Measurements from ENCODE around the gene LYSMD1. TPM values are rescaled to one million over a fixed set of nuclear protein-coding genes. Genes with fewer than 3 reads are reported as not detected.

The LYSMD1 gene
- total RNA-seq, 1 donor from 2014 or later = 21.9 TPM

GRCh38 chr1:151135433-151136385, 30.0 kb downstream of the LYSMD1 start:
- H3K4me3 Mint-ChIP-seq (ENCODE audit: unreplicated experiment) = no peak overlapping the region
- no peak overlapping the region for H3K27ac Mint-ChIP-seq (ENCODE audit: unreplicated experiment)
- TF ChIP-seq CTCF (IDR thresholded peaks at IDR 0.05; ENCODE audit: partially characterized antibody, unreplicated experiment) = no peak
- H3K27me3 Mint-ChIP-seq (ENCODE audit: unreplicated experiment) = peaks cover 24% of the 10 kb centered on the region
- no peak for DNase-seq
- peaks cover 9% of the 10 kb centered on the region for H3K9me3 Mint-ChIP-seq (ENCODE audit: unreplicated experiment)
- H3K36me3 Mint-ChIP-seq (ENCODE audit: unreplicated experiment) = peaks cover 13% of the 10 kb centered on the region
- peaks cover 6% of the 10 kb centered on the region for H3K4me1 Mint-ChIP-seq (ENCODE audit: low read depth, unreplicated experiment)

- H3K9me3 Mint-ChIP-seq (ENCODE audit: unreplicated experiment) = peaks cover 9% of the 10 kb centered on the region
- H3K4me1 Mint-ChIP-seq (ENCODE audit: low read depth, unreplicated experiment) = peaks cover 9% of the 10 kb centered on the region
- H3K36me3 Mint-ChIP-seq (ENCODE audit: unreplicated experiment) = peaks cover 13% of the 10 kb centered on the region
- no peak overlapping the region for H3K4me3 Mint-ChIP-seq (ENCODE audit: unreplicated experiment)
- H3K27me3 Mint-ChIP-seq (ENCODE audit: unreplicated experiment) = peaks cover 24% of the 10 kb centered on the region
- H3K27ac Mint-ChIP-seq (ENCODE audit: unreplicated experiment) = no peak overlapping the region
- TF ChIP-seq CTCF (IDR thresholded peaks at IDR 0.05; ENCODE audit: partially characterized antibody, unreplicated experiment) = no peak
- no peak for DNase-seq
These were observed 30.7 kb downstream of the LYSMD1 start for GRCh38 chr1:151134991-151135390.

GRCh38 chr1:151134396-151134795, 31.3 kb downstream of the LYSMD1 start:
- no peak overlapping the region for H3K4me3 Mint-ChIP-seq (ENCODE audit: unreplicated experiment)
- TF ChIP-seq CTCF (IDR thresholded peaks at IDR 0.05; ENCODE audit: partially characterized antibody, unreplicated experiment) = no peak
- peaks cover 24% of the 10 kb centered on the region for H3K27me3 Mint-ChIP-seq (ENCODE audit: unreplicated experiment)
- H3K9me3 Mint-ChIP-seq (ENCODE audit: unreplicated experiment) = peaks cover 9% of the 10 kb centered on the region
- peaks cover 9% of the 10 kb centered on the region for H3K4me1 Mint-ChIP-seq (ENCODE audit: low read depth, unreplicated experiment)
- DNase-seq = no peak
- H3K27ac Mint-ChIP-seq (ENCODE audit: unreplicated experiment) = no peak overlapping the region
- peaks cover 13% of the 10 kb centered on the region for H3K36me3 Mint-ChIP-seq (ENCODE audit: unreplicated experiment)

- TF ChIP-seq CTCF (IDR thresholded peaks at IDR 0.05; ENCODE audit: partially characterized antibody, unreplicated experiment) = no peak
- H3K4me1 Mint-ChIP-seq (ENCODE audit: low read depth, unreplicated experiment) = peaks cover 11% of the 10 kb centered on the region
- H3K9me3 Mint-ChIP-seq (ENCODE audit: unreplicated experiment) = peaks cover 13% of the 10 kb centered on the region
- peak overlapping the region; percentile 69 for H3K4me3 Mint-ChIP-seq (ENCODE audit: unreplicated experiment)
- peaks cover 24% of the 10 kb centered on the region for H3K27me3 Mint-ChIP-seq (ENCODE audit: unreplicated experiment)
- no peak overlapping the region for H3K27ac Mint-ChIP-seq (ENCODE audit: unreplicated experiment)
- peaks cover 13% of the 10 kb centered on the region for H3K36me3 Mint-ChIP-seq (ENCODE audit: unreplicated experiment)
- DNase-seq = peak; percentile 46
These were observed 32.5 kb downstream of the LYSMD1 start for GRCh38 chr1:151133018-151133806.

All from glutamatergic neuron (in vitro differentiated cells).